ENCODE data around the gene ZNF311.
A peak's percentile ranks its signal among the peaks of the same experiment; 100 is the strongest.

ZNF311 gene

GRCh38 chr6:28996844-28997510 is 8.1 kb downstream of the ZNF311 start:
- no peak overlapping the region for H3K27ac ChIP-seq
- TF ChIP-seq, protein P1, sequence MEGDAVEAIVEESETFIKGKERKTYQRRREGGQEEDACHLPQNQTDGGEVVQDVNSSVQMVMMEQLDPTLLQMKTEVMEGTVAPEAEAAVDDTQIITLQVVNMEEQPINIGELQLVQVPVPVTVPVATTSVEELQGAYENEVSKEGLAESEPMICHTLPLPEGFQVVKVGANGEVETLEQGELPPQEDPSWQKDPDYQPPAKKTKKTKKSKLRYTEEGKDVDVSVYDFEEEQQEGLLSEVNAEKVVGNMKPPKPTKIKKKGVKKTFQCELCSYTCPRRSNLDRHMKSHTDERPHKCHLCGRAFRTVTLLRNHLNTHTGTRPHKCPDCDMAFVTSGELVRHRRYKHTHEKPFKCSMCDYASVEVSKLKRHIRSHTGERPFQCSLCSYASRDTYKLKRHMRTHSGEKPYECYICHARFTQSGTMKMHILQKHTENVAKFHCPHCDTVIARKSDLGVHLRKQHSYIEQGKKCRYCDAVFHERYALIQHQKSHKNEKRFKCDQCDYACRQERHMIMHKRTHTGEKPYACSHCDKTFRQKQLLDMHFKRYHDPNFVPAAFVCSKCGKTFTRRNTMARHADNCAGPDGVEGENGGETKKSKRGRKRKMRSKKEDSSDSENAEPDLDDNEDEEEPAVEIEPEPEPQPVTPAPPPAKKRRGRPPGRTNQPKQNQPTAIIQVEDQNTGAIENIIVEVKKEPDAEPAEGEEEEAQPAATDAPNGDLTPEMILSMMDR (conservative IDR thresholded peaks at IDR 0.05), result no peak

- TF ChIP-seq, protein P1 (conservative IDR thresholded peaks at IDR 0.05), result no peak
- H3K27ac ChIP-seq, result no peak overlapping the region
Measured at GRCh38 chr6:28995093-28995650, 9.9 kb downstream of the ZNF311 start.

DNA sequence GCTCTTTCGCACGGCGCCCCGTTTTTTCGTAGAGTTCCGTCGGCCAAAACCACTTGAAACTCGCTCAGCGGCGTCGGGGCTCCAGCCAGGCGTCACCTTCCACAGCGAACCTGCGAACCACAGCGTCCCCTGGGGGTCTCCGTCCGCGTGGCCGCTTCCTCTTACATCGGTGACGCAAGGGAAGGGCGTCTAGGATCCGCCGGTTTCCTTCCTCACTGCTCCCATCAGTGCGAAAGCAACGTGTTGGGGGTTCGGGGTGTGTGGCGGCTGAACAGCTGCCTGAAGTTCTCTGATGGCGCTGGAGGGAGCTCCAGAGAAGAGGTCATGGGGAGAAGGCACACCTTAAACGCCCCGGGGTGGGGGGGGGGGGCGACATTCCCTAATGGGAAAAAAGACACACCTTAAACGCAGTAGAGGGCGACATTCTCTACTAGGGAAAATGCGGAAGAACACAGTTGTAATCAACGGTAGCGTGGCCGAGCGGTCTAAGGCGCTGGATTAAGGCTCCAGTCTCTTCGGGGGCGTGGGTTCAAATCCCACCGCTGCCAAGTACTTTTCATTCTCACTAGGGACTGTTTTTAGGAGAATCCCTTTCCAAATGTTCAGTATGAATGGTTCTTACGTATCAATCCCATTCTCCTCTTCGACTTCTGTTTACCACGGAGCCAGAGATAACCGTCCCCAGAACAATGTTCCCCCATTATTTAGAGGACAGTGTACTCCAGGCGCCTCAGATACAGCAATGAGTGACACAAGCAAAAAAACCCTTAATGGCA is 16.4 kb downstream of the ZNF311 start:
- TF ChIP-seq, protein P1 (conservative IDR thresholded peaks at IDR 0.05), result no peak
- no peak overlapping the region for H3K27ac ChIP-seq

DNA sequence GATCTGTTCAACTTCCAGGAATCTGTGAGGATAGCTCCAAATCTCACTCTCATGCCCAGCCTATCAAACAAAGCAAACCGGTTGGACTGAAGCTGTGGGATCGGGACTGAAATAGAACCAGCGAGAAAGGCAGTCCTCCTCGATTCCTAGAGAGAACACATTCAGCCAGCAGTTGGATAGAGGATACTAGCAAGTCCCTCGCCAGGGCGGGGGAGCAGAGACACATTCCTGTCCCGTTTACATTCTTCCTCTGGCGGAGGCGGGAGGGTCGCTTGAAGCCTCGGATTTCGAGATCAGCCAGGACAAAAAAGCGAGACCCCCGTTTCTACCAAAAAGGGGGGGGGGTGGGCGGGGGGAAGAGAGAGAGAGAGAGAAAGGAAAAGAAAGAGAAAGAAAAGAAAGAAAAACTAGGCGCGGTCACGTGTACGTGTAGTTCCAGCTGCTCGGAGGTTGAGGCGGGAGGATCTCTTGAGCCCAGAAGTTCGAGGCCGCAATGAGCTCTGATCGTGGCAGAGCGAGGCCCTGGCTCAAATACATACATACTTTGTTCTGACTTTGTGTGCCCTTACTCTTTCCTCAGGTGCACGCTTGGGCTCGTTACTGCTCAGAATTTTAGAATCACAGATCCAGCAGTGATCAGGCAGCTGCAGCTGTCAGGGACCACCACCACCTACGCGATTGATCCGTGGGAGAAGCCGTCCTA is 19.5 kb downstream of the ZNF311 start:
- peak overlapping the region; percentile 84 for H3K27ac ChIP-seq
- TF ChIP-seq, protein P1 (conservative IDR thresholded peaks at IDR 0.05), result no peak

GRCh38 chr6:28983838-28984237 is 21.3 kb downstream of the ZNF311 start:
- TF ChIP-seq, protein P1 (conservative IDR thresholded peaks at IDR 0.05), result no peak

GRCh38 chr6:28982476-28983266 is 22.4 kb downstream of the ZNF311 start:
- TF ChIP-seq, protein P1 (conservative IDR thresholded peaks at IDR 0.05), result peak; percentile 64
- H3K27ac ChIP-seq, result peak overlapping the region; percentile 70

More at GRCh38 chr6:28983838-28984237, 21.3 kb downstream of the ZNF311 start:
- H3K27ac ChIP-seq, result peak overlapping the region; percentile 70
